ENCODE results near the gene GRM4. TPM values are rescaled to one million over a fixed set of nuclear protein-coding genes. Genes with fewer than 3 reads are reported as not detected.

The GRM4 gene
- total RNA-seq, 1 donor from 2014 or later: not detected

DNA sequence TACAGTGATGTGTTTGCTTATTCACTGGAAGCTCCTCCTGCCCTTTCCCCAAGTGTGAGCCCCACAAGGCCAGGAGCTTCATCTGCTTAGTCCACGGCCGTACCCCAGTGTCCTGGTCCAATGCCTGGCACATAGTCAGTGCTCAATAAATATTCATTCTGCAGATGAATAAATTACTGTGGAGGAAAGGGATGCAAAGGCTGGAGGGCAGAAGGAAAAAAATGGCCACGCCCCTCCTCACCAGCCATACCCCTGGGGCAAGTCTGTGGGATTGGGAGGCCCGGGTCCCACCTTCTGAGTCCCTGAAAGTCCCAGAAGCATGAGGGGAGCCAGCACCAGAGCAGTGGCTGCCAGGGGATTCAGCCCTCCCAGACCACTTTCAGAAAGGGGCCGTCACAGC lies 65.5 kb downstream of the GRM4 start:
- no peak overlapping the region for H3K27ac ChIP-seq
- no peaks in the 10 kb centered on the region for H3K9me3 ChIP-seq
- intact Hi-C loops (cut with DNase I): no loop called here
- no peaks in the 10 kb centered on the region for H3K36me3 ChIP-seq
- H3K4me1 ChIP-seq: no peaks in the 10 kb centered on the region
- no peak overlapping the region for H3K4me3 ChIP-seq
- DNase-seq: no peak
- TF ChIP-seq, protein P1, sequence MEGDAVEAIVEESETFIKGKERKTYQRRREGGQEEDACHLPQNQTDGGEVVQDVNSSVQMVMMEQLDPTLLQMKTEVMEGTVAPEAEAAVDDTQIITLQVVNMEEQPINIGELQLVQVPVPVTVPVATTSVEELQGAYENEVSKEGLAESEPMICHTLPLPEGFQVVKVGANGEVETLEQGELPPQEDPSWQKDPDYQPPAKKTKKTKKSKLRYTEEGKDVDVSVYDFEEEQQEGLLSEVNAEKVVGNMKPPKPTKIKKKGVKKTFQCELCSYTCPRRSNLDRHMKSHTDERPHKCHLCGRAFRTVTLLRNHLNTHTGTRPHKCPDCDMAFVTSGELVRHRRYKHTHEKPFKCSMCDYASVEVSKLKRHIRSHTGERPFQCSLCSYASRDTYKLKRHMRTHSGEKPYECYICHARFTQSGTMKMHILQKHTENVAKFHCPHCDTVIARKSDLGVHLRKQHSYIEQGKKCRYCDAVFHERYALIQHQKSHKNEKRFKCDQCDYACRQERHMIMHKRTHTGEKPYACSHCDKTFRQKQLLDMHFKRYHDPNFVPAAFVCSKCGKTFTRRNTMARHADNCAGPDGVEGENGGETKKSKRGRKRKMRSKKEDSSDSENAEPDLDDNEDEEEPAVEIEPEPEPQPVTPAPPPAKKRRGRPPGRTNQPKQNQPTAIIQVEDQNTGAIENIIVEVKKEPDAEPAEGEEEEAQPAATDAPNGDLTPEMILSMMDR (IDR thresholded peaks at IDR 0.05): no peak
- ATAC-seq: no peak
- no peaks in the 10 kb centered on the region for H3K27me3 ChIP-seq (ENCODE audit: low read depth)

DNA sequence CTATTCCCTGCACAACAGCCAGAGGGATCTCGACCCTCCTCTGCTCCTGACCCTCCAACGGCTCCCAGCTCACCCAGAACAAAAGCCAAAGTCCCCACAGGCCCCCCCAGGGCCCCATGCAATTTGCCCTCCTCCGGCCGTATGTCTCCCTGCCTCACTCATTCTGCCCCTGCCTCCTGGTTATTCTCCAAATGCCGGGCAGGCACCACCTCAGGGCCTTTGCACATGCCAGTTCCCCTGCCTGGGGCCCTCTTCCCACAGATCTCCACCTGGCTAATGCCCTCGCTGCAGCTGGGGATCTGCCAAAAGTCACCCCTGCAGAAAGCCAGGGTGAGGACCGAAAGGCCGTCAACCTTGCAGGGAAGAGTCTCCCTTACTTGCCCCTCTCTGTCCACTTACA lies 66.0 kb downstream of the GRM4 start:
- Histone ChIP-seq H3K27me3 (ENCODE audit: low read depth) (no peaks in the 10 kb centered on the region), H3K4me3 (no peak overlapping the region), H3K9me3 (no peaks in the 10 kb centered on the region), H3K27ac (no peak overlapping the region), H3K36me3 (no peaks in the 10 kb centered on the region), H3K4me1 (no peaks in the 10 kb centered on the region)
- intact Hi-C loops (cut with DNase I): no loop called here
- no peak for DNase-seq
- no peak for ATAC-seq
- TF ChIP-seq, protein P1 (IDR thresholded peaks at IDR 0.05): no peak

DNA sequence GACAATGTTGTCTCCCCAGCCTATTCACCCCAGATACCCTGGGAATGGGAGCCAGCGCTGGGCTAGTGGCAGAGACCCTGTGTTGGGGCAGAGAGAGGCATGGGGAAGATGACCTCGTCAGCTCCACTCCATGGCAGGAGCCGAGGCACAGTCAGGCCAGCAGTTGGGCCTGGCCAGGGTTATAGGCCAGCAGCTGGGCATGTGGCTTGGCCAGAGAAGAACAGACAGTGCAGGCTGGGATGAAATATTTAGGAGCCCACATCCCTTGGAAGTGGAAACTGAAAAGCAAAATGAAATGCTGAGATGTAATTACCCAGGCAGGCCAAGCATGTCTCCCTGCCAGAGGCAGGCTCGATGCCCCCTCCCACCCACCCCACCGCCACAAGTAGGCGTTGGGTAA lies 70.0 kb downstream of the GRM4 start:
- intact Hi-C loops (cut with DNase I): no loop called here
- H3K9me3 ChIP-seq: no peaks in the 10 kb centered on the region
- TF ChIP-seq, protein P1 (IDR thresholded peaks at IDR 0.05): no peak
- H3K27ac ChIP-seq: no peak overlapping the region
- H3K27me3 ChIP-seq (ENCODE audit: low read depth): no peaks in the 10 kb centered on the region
- H3K4me3 ChIP-seq: no peak overlapping the region
- ATAC-seq (no peak), DNase-seq (no peak)
- no peaks in the 10 kb centered on the region for H3K36me3 ChIP-seq
- H3K4me1 ChIP-seq: no peaks in the 10 kb centered on the region

DNA sequence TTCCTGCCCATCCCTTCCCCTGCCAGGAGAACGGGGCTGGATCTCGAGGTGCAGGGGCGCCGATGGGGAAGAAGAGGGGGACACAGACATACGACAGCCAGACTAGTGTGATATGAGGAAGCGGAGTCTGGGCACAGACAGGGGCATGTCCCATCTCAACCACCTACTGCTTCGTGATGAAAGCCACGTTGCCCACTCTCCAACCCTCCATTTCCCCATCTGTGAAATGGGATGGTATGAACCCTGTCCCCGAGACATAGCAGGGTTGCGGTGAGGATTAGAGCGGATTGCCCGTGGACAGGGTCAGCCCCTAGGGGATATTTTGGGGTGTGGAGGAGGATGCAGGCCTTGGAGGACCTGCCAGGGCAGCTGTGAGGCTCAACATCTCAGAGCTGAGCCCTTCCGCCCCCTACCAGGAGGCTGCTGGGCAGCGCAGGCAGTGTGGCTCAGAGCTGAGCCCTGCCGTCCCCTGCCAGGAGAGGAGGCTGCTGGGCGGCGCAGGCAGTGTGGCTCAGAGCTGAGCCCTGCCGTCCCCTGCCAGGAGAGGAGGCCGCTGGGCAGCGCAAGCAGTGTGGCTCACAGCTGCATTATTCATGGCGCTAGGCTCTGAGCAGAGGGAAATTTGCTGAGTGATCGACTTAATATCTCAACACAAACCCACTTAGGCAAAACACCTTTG lies 71.7 kb downstream of the GRM4 start:
- no peaks in the 10 kb centered on the region for H3K36me3 ChIP-seq
- no peaks in the 10 kb centered on the region for H3K9me3 ChIP-seq
- intact Hi-C loops (cut with DNase I): no loop called here
- no peak overlapping the region for H3K27ac ChIP-seq
- DNase-seq (no peak), ATAC-seq (no peak)
- no peaks in the 10 kb centered on the region for H3K4me1 ChIP-seq
- TF ChIP-seq, protein P1 (IDR thresholded peaks at IDR 0.05): no peak
- no peaks in the 10 kb centered on the region for H3K27me3 ChIP-seq (ENCODE audit: low read depth)
- no peak overlapping the region for H3K4me3 ChIP-seq

DNA sequence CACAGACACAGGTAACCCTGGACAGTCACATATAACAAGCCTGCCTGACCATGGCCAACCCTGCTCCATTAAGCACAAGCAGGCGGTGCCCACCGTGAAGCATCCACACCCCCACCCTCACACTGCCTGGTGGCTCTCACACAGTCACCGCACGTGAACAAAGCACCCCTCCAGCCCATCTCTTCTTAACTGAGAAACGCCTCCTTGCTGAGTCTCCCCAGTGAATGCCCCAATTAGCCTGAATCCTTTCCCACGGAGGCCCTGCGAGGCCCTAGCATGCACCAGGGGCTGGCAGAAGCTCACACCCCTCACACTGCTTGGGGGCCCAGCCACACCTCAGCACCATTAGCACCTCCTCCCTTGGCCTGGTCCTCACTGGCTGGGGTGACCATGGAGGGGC lies 72.3 kb downstream of the GRM4 start:
- no peak overlapping the region for H3K27ac ChIP-seq
- H3K4me3 ChIP-seq: no peak overlapping the region
- TF ChIP-seq, protein P1 (IDR thresholded peaks at IDR 0.05): no peak
- intact Hi-C loops (cut with DNase I): no loop called here
- ATAC-seq (no peak), DNase-seq (no peak)
- H3K4me1 ChIP-seq: no peaks in the 10 kb centered on the region
- H3K36me3 ChIP-seq: no peaks in the 10 kb centered on the region
- H3K27me3 ChIP-seq (ENCODE audit: low read depth): no peaks in the 10 kb centered on the region
- no peaks in the 10 kb centered on the region for H3K9me3 ChIP-seq

All from lower lobe of right lung (tissue), 2 donors.